Renal pelvis (tissue), 12 donors: ENCODE measurements around the gene RAB3D. TPM values are rescaled to one million over a fixed set of nuclear protein-coding genes. Genes with fewer than 3 reads are reported as not detected.
"Not testable (repeated sequence)": the region's sequence is repeated elsewhere in the genome, so short reads cannot be mapped to it uniquely, and the experiment has no call there.

Source experiments
- DNase-seq: peaks from one replicate; pipeline ENCODE4 v3.0.0-alpha.2; 2013
- long read RNA-seq, 16 experiments: transcript quantifications; one replicate each; lab custom pipeline, GENCODE V29; 2026
- polyA plus RNA-seq, 3 donors: library from polyadenylated mRNA; unstranded; fragments of 120-200 nt; gene quantifications; one replicate each; pipeline ENCODE4 v1.2.1, GENCODE V29; 2013; ENCODE audit not compliant: insufficient read length in 3 of 3

Gene RAB3D, protein sequence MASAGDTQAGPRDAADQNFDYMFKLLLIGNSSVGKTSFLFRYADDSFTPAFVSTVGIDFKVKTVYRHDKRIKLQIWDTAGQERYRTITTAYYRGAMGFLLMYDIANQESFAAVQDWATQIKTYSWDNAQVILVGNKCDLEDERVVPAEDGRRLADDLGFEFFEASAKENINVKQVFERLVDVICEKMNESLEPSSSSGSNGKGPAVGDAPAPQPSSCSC
- 10 to 100 TPM; 16.8 to 18.1 (median 17.3) TPM for polyA plus RNA-seq
- long read RNA-seq, donor 1, full-length matches to known transcripts, result 3 of 3 reads
- long read RNA-seq, donor 1, partial matches to known transcripts, result 0 of 3 reads
- long read RNA-seq, donor 1, other reads (novel, unspliced or antisense), result 0 of 3 reads
- long read RNA-seq, donor 2, full-length matches to known transcripts, result 3 of 3 reads
- long read RNA-seq, donor 2, partial matches to known transcripts, result 0 of 3 reads
- long read RNA-seq, donor 2, other reads (novel, unspliced or antisense), result 0 of 3 reads
- long read RNA-seq, donor 3, full-length matches to known transcripts, result 5 of 5 reads
- long read RNA-seq, donor 3, partial matches to known transcripts, result 0 of 5 reads
- long read RNA-seq, donor 3, other reads (novel, unspliced or antisense), result 0 of 5 reads
- long read RNA-seq, donor 4, full-length matches to known transcripts, result 3 of 11 reads
- long read RNA-seq, donor 4, partial matches to known transcripts, result 0 of 11 reads
- long read RNA-seq, donor 4, other reads (novel, unspliced or antisense), result 8 of 11 reads
- long read RNA-seq, donor 5, full-length matches to known transcripts, result 1 of 1 reads
- long read RNA-seq, donor 5, partial matches to known transcripts, result 0 of 1 reads
- long read RNA-seq, donor 5, other reads (novel, unspliced or antisense), result 0 of 1 reads
- long read RNA-seq, donor 6, full-length matches to known transcripts, result 4 of 4 reads
- long read RNA-seq, donor 6, partial matches to known transcripts, result 0 of 4 reads
- long read RNA-seq, donor 6, other reads (novel, unspliced or antisense), result 0 of 4 reads
- long read RNA-seq, donor 7, full-length matches to known transcripts, result 5 of 5 reads
- long read RNA-seq, donor 7, partial matches to known transcripts, result 0 of 5 reads
- long read RNA-seq, donor 7, other reads (novel, unspliced or antisense), result 0 of 5 reads
- long read RNA-seq, donor 8, full-length matches to known transcripts, result 2 of 2 reads
- long read RNA-seq, donor 8, partial matches to known transcripts, result 0 of 2 reads
- long read RNA-seq, donor 8, other reads (novel, unspliced or antisense), result 0 of 2 reads
- long read RNA-seq, donor 9, full-length matches to known transcripts, result 7 of 7 reads
- long read RNA-seq, donor 9, partial matches to known transcripts, result 0 of 7 reads
- long read RNA-seq, donor 9, other reads (novel, unspliced or antisense), result 0 of 7 reads
- long read RNA-seq, donor 10, full-length matches to known transcripts, result 5 of 5 reads
- long read RNA-seq, donor 10, partial matches to known transcripts, result 0 of 5 reads
- long read RNA-seq, donor 10, other reads (novel, unspliced or antisense), result 0 of 5 reads
- long read RNA-seq, donor 11, full-length matches to known transcripts, result 2 of 2 reads
- long read RNA-seq, donor 11, partial matches to known transcripts, result 0 of 2 reads
- long read RNA-seq, donor 11, other reads (novel, unspliced or antisense), result 0 of 2 reads
- long read RNA-seq, donor 12, full-length matches to known transcripts, result 6 of 6 reads
- long read RNA-seq, donor 12, partial matches to known transcripts, result 0 of 6 reads
- long read RNA-seq, donor 12, other reads (novel, unspliced or antisense), result 0 of 6 reads
- long read RNA-seq, donor 13, full-length matches to known transcripts, result 6 of 6 reads
- long read RNA-seq, donor 13, partial matches to known transcripts, result 0 of 6 reads
- long read RNA-seq, donor 13, other reads (novel, unspliced or antisense), result 0 of 6 reads
- long read RNA-seq, donor 14, result 0 reads
- long read RNA-seq, donor 15, result 0 reads
- long read RNA-seq, donor 16, full-length matches to known transcripts, result 2 of 7 reads
- long read RNA-seq, donor 16, partial matches to known transcripts, result 5 of 7 reads
- long read RNA-seq, donor 16, other reads (novel, unspliced or antisense), result 0 of 7 reads

DNA sequence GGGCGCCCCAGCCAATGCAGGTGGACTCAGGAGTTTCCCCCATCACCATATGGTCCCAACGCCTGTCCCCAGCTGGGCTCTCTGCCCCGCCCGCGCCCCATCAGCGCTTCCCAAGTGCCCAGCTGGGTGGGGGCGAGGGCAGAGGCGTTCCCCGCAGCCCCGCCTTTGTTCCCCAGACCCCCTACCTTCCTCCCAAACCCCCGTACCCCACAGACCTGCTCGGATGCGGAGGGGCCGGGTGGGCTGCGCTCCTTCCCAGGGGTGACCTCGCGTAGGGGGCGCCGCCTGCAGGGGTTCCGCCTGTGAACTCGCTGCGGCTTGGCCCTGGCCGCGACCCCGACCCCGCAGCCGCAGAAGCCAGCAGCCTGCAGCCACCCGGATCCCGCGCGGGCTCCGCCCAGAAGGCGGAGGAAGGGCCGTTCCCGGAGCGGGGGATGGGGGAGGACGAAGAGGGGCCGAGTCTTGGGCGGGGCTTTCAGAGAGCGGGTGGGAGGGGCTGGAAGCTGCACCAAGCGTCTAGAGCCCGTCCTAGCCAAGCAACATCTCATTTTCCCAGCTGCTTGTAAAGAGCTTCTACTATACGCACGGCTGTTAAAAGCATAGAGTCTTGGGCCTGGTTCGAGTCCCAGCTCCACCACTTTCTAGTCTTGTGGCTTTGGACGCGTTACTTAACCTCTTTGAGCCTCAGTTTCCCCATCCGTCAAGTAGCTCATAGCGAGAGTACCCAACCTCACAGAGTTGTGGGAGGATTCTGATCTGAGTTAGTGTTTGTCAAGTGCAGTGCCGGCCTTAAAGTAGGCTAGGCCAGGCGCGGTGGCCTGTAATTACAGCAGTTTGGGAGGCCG, at the start of gene RAB3D:
Gene RAB3D, minus strand, starts transcription at position 404 of the 845 bp plus-strand sequence. CDS start 2,258 bp downstream, outside the sequence.
- DNase-seq, result peak; percentile 93

DNA sequence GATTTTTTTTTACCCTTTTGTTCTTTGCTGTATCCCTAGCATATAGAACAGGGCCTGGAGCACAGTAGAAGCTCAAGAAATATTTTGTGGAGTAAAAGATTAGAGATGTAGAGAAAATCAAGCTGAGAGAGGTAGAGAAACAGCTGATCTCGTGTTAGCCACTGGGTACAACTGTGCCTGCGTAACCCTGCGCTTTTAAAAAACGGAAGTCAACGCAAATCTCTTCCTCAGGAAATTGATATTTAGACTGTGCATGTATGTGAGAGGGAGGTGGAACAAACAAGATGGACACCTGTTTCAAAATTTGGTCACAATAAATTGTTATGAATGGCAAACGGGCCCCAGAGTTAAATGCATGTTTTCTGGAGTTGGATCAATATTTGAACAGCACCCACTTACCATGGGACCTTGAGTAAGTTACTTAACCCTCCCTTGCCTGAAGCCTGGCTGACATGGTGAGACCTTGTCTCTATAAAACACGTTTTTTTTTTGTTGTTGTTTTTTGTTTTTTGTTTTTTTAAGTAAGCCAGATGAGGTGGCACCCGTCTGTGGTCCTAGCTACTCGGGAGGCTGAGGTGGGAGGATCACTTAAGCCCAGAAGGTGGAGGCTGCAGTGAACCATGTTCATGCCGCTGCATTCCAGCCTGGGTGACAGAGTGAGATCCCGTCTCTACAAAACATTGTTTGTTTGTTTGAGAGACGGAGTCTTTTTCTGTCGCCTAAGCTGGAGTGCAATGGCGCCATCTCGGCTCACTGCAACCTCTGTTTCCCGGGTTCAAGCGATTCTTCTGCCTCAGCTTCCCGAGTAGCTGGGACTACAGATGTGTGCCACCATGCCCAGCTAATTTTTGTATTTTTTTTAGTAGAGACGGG, 47.9 kb upstream of the RAB3D start:
- DNase-seq, result no peak

DNA sequence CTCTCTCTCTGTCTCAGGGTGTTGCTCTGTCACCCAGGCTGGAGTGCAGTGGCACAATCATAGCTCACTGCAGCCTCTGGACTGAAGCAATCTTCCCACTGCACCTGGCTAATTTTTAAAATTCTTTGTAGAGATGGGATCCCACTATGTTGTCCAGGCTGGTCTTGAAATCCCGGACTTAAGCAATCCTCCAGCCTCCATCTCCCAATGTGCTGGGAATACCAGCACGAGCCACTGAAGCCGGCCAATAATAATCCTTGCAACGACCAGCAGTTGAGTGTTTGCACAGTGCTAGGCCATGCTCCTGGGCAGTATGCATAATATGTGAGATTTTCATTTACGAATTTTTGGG, 45.3 kb upstream of the RAB3D start:
- no peak for DNase-seq

DNA sequence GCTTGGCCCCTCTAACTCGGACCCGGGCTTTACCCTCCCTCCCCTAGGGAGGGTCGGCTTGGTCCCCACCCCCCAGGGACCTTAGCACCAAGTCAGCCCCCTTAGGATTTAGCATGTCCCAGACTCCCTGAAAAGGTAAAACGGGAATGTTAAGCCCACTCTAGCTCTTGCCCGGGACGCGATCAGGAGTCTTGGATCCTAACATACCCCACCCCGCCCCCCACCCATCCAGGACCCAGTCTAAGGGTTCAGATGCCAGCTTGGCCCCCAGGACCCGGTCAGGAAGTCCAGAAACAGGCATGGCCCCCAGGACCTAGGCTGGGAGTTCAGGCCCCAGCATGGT, 44.2 kb upstream of the RAB3D start:
- DNase-seq, result no peak

DNA sequence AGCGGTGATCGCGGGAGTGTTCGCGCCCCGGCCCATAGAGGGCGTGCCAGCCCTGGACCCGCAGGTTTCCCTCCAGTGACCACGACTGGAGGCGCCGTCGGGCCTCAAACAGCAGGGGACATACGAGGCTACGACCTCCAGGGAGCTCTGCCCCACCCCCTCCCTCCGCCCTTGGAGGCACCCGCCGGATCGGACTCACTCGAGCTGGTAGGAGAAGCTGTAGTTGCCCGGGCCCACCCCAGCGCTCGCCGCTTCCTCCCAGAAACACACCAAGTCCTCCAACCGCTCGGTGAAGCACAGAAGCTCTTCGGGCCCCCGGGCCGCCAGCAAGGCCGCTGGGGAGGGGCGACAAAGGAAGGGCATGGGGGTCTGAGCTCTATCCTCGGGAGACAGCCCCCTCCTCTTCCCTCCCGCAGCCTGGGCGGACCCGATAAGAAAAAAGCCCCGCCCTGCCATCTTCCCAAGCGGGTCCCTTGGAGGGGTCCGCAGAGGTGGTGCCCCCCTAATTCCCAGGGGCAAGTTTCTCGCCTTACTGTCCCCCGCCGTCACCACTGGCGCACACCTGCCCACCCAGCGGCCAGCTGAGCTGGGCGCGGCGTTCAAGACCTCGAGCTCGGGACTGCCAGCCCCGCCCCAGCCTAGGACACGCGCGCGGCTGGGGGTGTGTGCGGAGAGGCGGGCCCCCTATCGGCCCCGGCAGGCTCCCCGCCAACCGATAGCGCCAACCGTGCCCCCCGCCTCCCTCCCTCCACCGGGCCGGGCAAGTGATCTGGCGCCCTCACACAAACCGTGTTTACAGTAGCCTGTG, 43.6 kb upstream of the RAB3D start:
- no peak for DNase-seq

DNA sequence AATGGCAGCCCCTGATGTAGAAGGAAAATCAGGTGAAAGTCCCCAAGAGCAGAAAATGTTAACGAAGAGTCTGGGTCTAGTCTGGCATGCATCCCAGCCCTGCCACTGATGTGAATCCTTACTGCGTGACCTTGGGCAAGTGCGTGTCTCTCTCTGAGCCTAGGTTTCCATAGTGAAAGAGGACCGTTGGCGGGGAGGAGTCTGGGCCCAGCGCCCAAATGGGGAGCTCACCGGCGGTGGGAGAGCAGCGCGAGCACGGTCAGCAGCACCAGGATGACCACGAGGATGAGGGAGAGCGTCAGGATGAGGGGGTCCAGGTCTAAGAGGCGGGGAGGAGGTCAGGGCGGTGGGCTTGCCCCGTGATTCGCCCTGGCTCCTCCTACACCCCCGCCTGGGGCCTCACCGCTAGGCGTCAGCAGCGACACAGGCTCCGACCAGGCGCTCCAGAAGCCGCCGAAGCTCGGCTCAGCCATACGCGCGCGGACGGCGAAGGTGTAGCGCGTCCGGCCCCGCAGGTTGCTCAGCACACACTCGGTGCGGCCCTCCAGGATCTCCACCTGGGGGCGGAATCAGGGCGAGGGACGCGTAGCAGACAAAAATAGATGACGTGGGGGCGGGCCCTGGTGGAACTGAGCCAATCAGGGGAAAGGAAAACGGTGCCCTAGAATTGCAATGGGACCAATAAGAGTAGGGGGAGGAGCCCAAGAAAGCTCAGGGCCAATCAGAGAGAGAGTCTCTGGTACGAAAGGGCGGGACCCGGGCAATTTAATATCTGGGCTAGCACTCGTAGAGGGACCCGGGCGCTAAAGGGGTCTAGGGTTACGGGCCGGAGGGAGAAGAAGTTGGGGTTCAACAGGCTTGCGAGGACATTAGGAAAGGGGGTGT, 41.4 kb upstream of the RAB3D start:
- peak; percentile 98 for DNase-seq

DNA sequence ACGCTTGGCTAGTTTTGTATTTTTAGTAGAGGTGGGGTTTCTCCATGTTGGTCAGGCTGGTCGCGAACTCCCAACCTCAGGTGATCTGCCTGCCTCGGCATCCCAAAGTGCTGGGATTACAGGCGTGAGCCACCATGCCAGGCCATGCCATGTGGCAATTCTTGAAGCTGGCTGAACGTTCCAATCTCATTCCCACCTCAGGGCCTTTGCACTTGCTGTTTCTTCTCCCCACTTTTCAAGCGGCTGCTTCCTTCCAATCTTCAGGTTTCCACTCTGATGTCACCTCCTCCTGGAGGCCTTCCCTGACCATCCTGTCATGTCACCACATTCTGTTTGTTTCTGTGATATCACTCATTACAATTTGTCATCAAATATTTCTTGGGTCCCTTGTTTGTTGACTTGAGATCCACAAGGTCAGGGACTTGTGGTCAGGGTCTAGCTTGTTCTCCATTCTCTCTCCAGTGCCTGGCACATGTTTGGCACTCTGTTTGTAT, 40.4 kb upstream of the RAB3D start:
- no peak for DNase-seq

DNA sequence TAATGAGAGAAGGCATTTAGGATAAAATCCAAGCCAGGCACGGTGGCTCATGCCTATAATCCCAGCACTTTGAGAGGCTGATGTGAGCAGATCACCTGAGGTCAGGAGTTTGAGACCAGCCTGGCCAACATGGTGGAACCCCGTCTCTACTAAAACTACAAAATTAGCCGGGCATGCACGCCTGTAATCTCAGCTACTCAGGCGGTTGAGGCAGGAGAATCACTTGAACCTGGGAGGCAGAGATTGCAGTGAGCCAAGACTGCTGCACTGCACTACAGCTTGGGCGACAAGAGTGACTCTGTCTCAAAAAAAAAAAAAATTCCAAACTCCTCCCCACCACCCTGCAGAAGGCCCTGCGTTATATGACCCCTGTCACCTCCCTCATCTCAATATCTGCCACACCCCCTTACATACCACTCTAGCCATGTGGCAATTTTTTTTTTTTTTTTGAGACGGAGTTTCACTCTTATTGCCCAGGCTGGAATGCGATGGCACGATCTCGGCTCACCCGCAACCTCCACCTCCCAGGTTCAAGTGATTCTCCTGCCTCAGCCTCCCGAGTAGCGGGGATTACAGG, 39.9 kb upstream of the RAB3D start:
- not testable (repeated sequence) for DNase-seq

DNA sequence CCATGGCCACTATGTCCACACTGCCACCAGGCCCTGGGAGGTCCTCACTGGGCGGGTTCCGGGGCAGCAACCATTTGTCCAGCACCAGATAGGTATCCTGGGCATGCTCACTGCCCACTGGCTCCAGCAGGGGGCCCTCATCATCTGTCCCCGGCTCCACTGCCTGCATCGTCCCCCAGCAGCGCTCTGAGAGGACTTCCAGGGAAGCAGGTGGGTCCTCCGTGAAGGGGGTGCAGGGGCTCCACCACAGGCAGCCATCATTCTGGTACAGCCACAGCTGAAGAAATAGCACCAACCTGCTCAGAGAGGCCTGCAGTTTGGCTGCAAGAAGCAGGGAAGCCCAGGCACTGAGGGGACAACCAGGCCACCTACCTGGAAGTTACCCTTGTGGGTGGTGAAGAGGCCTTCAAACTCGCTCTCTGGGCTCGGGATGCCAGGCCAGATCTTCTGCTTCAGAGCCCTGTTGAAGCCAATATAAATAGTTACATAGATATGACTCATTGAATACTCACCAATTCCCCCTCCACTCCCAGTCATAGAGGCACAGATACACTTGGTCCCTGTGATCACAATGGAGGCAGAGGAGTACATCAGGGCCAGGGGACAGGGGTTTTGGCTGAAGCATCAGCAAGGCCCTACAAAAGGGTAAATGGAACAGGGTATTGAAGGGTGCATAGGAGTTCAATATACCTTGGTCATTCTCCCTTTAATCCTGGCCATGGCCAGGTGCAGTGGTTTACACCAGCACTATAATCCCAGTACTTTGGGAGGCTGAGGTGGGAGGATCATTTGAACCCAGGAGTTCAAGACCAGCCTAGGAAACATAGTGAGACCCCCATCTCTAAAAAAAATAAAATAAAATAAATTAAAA, 39.1 kb upstream of the RAB3D start:
- DNase-seq, result no peak

DNA sequence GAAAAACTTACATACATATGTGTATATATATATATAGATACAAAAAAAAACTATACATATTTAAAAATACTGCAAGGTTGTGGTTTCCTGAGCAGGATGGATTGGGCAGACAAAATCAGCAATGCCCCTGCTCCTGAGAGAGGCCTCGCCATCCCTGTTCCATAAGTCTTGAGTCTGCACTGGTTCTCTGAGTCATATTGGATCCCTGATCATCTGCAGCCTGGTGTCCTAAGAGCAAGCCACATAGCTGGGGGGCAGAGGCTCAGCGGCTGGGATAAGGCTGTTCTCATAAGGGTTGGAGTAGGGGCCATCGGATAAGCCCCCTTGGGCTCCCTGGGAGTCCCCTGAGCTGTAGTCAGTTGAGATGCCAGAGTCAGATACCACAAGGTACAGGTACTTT, 38.3 kb upstream of the RAB3D start:
- DNase-seq, result no peak

DNA sequence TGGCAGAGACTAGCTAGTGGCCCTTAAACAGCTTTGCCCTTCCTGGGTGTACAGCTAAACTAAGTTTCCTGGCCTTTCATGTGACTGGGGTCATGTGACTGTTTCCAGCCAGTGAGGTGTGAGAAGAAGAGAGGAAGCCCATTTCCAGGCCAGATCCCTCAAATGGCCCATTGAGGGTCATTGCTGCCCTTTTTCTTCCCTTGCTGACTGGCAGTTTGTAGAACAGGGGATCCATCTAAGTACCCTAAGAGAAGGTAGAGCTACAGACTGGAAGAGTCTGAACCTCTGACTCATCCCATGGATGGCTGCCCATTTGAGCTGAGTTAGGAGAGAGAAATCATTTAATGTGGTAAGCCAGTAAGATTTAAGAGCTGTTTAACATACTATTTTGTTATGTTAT, 37.8 kb upstream of the RAB3D start:
- no peak for DNase-seq

DNA sequence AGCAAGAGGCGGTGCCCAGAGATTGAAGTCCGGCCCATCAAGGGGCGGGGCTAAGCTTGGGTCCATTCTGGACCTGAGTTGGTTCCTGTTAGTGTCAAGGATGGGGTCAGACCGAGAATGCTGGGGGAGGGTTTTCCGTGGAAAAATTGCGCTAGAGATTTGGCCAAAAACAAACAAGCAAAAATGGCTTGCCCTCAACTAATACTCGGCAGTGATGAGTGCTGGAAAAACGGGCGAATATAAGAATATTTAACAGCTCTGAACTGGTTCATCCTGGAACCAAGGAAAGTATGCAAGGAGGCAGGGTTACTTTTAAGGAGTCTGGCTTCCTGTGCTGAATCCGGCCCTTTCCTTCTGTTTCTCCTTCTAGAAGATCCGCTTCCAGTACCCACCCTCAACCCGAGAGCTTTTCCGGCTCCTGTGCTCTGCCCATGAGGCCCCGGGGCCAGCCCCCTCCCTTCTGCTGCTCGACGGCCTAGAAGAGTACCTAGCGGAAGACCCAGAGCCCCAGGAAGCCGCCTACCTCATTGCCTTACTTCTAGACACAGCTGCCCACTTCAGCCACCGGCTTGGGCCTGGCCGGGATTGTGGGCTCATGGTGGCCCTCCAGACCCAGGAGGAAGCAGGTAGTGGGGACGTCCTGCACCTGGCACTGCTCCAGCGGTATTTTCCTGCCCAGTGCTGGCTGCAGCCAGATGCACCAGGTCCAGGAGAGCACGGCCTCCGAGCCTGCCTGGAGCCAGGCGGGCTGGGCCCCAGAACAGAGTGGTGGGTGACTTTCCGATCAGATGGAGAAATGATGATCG, 35.9 kb upstream of the RAB3D start:
- no peak for DNase-seq

DNA sequence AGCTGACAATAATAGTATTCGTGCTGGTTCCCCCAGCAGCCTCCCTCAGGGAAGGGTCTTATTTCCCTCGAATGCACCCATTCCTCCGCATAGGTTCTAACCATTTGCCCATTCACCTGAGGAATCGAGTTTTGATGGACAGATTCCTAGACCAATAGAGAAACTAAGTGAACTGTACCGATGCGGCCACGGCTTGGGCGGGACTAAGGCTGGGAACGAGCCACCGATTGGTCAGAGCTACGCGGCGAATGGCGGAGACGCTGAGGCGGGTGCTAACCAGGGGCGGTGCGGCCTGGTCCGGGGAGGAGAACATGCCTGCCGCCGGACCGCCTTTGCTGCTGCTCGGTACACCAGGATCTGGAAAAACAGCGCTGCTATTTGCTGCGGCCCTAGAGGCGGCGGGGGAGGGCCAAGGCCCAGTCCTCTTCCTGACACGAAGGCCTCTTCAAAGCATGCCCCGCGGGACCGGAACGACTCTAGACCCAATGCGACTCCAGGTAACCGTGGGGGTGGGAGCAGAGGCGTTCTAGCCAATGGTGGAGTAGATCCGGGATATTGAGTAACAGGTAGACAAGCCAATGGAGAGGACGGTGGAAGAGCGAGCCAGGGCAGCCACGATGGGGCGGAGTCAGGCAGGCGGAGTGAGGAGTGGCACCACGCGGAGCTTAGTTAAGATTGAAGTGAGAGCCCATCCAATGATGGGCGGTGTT, 35.1 kb upstream of the RAB3D start, which contains the start of gene SWSAP1:
Gene SWSAP1, plus strand, starts transcription at position 234 of the 710 bp plus-strand sequence. Its CDS starts 15 bp downstream, at position 249.
- peak; percentile 100 for DNase-seq
